Measurements from ENCODE around the gene ELAC1. TPM values are rescaled to one million over a fixed set of nuclear protein-coding genes. Genes with fewer than 3 reads are reported as not detected.

ELAC1 gene
- total RNA-seq, 1 donor from 2014 or later: 14.0 TPM

GRCh38 chr18:50982086-50982801 is 14.4 kb downstream of the ELAC1 start:
- Mint-ChIP-seq H3K9me3 (peaks cover 2% of the 10 kb centered on the region), H3K27me3 (no peaks in the 10 kb centered on the region), H3K4me3 (no peak overlapping the region), H3K27ac (no peak overlapping the region), H3K36me3 (ENCODE audit: low read depth) (peaks cover 59% of the 10 kb centered on the region), H3K4me1 (no peaks in the 10 kb centered on the region)
- ChIA-PET CTCF (no interaction called here), POLR2A (no interaction called here)
- DNase-seq (no peak), ATAC-seq (ENCODE audit: low read depth) (no peak)
- no peak for TF ChIP-seq CTCF (IDR thresholded peaks at IDR 0.05)
- intact Hi-C loops (cut with micrococcal nuclease): no loop called here

GRCh38 chr18:50982802-50983179 is 15.0 kb downstream of the ELAC1 start:
- H3K27ac Mint-ChIP-seq: no peak overlapping the region
- no peak for DNase-seq
- TF ChIP-seq CTCF (IDR thresholded peaks at IDR 0.05): no peak
- ChIA-PET POLR2A (no interaction called here), CTCF (no interaction called here)
- no peak for ATAC-seq (ENCODE audit: low read depth)
- H3K27me3 Mint-ChIP-seq: no peaks in the 10 kb centered on the region
- no peaks in the 10 kb centered on the region for H3K4me1 Mint-ChIP-seq
- no peak overlapping the region for H3K4me3 Mint-ChIP-seq
- intact Hi-C loops (cut with micrococcal nuclease): no loop called here
- peaks cover 57% of the 10 kb centered on the region for H3K36me3 Mint-ChIP-seq (ENCODE audit: low read depth)
- H3K9me3 Mint-ChIP-seq: peaks cover 2% of the 10 kb centered on the region

- Mint-ChIP-seq H3K4me1 (no peaks in the 10 kb centered on the region), H3K27me3 (no peaks in the 10 kb centered on the region), H3K36me3 (ENCODE audit: low read depth) (peaks cover 36% of the 10 kb centered on the region), H3K27ac (no peak overlapping the region), H3K4me3 (no peak overlapping the region), H3K9me3 (no peaks in the 10 kb centered on the region)
- TF ChIP-seq CTCF (IDR thresholded peaks at IDR 0.05): no peak
- DNase-seq (no peak), ATAC-seq (ENCODE audit: low read depth) (no peak)
- intact Hi-C loops (cut with micrococcal nuclease): loop anchor here (2.0 kb wide), 1 partner anchor 18 kb away; the partner anchor contains the start of gene ELAC1
- ChIA-PET CTCF (no interaction called here), POLR2A (no interaction called here)
Observed at GRCh38 chr18:50986360-50987087, 18.7 kb downstream of the ELAC1 start.

- Mint-ChIP-seq H3K27me3 (no peaks in the 10 kb centered on the region), H3K4me3 (no peak overlapping the region), H3K9me3 (no peaks in the 10 kb centered on the region), H3K36me3 (ENCODE audit: low read depth) (peaks cover 36% of the 10 kb centered on the region), H3K27ac (no peak overlapping the region), H3K4me1 (no peaks in the 10 kb centered on the region)
- ATAC-seq (ENCODE audit: low read depth) (no peak), DNase-seq (no peak)
- ChIA-PET CTCF (no interaction called here), POLR2A (no interaction called here)
- TF ChIP-seq CTCF (IDR thresholded peaks at IDR 0.05): no peak
- intact Hi-C loops (cut with micrococcal nuclease): loop anchor here (2.0 kb wide), 1 partner anchor 18 kb away; the partner anchor contains the start of gene ELAC1
Observed at GRCh38 chr18:50987261-50987660, 19.4 kb downstream of the ELAC1 start.

- Mint-ChIP-seq H3K4me1 (no peaks in the 10 kb centered on the region), H3K36me3 (ENCODE audit: low read depth) (peaks cover 24% of the 10 kb centered on the region), H3K27me3 (no peaks in the 10 kb centered on the region), H3K9me3 (no peaks in the 10 kb centered on the region), H3K4me3 (no peak overlapping the region), H3K27ac (no peak overlapping the region)
- DNase-seq (no peak), ATAC-seq (ENCODE audit: low read depth) (no peak)
- POLR2A ChIA-PET: no interaction called here
- intact Hi-C loops (cut with micrococcal nuclease): no loop called here
- CTCF ChIA-PET: no interaction called here
- TF ChIP-seq CTCF (IDR thresholded peaks at IDR 0.05): no peak
Observed at GRCh38 chr18:50989711-50990110, 21.9 kb downstream of the ELAC1 start.
